HUES6 (cell line): Measurements from ENCODE around the gene NELL2.

Experiments
- H3K27ac ChIP-seq: 2 replicates; pipeline ENCODE4 v1.7.0; 2013; ENCODE audit warnings: low read depth, mild to moderate bottlenecking, low read length, inconsistent platforms
- H3K27me3 ChIP-seq: 2 replicates; pipeline ENCODE4 v1.6.1; 2013; ENCODE audit warnings: low read length; ENCODE audit not compliant: control insufficient read depth, insufficient read depth
- H3K36me3 ChIP-seq: 2 replicates; pipeline ENCODE4 v1.6.1; 2013; ENCODE audit warnings: low read length; ENCODE audit not compliant: control insufficient read depth, insufficient read depth
- H3K4me1 ChIP-seq: 2 replicates; pipeline ENCODE4 v1.6.1; 2013; ENCODE audit warnings: low read length; ENCODE audit not compliant: control insufficient read depth, insufficient read depth
- H3K4me3 ChIP-seq: 2 replicates; pipeline ENCODE4 v1.5.1; 2013; ENCODE audit warnings: low read depth, low read length
- H3K9ac ChIP-seq: one replicate; pipeline ENCODE4 v1.6.1; 2013; ENCODE audit warnings: mild to moderate bottlenecking, low read length
- H3K9me3 ChIP-seq: 2 replicates; pipeline ENCODE4 v1.6.1; 2013; ENCODE audit warnings: low read depth, low read length; ENCODE audit not compliant: control insufficient read depth, insufficient read depth

NELL2 gene

DNA sequence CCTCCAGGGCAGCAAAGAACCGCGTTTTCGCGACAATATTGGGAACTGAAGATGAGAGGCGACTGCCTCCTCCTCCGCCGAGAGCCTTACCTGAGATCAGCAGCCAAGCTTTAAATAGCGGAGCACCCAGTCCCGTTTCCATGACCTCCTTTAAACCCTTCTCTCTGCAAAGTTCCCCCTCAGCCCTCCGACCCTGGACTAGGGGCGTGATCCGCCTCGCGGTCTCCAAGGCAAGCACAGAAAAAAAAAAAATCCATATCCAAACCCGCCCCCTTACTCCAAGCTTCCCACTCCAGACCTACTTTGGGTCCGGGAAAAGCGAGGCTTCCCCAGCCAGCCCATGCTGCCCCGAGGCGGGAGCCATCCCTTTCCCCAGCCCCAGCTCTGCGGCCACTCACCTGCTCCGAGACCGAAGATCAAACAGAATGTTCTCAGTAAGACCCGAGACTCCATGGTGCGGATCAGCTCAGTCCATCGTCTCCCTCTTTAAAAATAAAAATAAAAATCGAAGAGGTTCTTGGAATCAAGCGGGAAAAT is 630 bp downstream of the NELL2 start:
- peak overlapping the region; percentile 14 for H3K9ac ChIP-seq
- no peaks in the 10 kb centered on the region for H3K4me1 ChIP-seq
- no peak overlapping the region for H3K27ac ChIP-seq
- peaks cover 35% of the 10 kb centered on the region for H3K27me3 ChIP-seq
- H3K36me3 ChIP-seq, result no peaks in the 10 kb centered on the region
- peak overlapping the region; percentile 71 for H3K4me3 ChIP-seq
- 0 out of 2 replicates have a peak, but pooled peaks cover 2% of the 10 kb centered on the region for H3K9me3 ChIP-seq

GRCh38 chr12:44874981-44875416 is 1.1 kb downstream of the NELL2 start:
- no peak overlapping the region for H3K27ac ChIP-seq
- peak overlapping the region; percentile 71 for H3K4me3 ChIP-seq
- H3K4me1 ChIP-seq, result no peaks in the 10 kb centered on the region
- peaks cover 35% of the 10 kb centered on the region for H3K27me3 ChIP-seq
- H3K9me3 ChIP-seq, result 0 out of 2 replicates have a peak, but pooled peaks cover 2% of the 10 kb centered on the region
- H3K9ac ChIP-seq, result peak overlapping the region; percentile 14
- no peaks in the 10 kb centered on the region for H3K36me3 ChIP-seq

GRCh38 chr12:44873898-44874297 is 2.2 kb downstream of the NELL2 start:
- Histone ChIP-seq H3K4me3 (no peak overlapping the region), H3K36me3 (no peaks in the 10 kb centered on the region), H3K27ac (no peak overlapping the region), H3K9me3 (0 out of 2 replicates have a peak, but pooled peaks cover 2% of the 10 kb centered on the region), H3K27me3 (peaks cover 35% of the 10 kb centered on the region), H3K4me1 (no peaks in the 10 kb centered on the region), H3K9ac (no peak overlapping the region)

DNA sequence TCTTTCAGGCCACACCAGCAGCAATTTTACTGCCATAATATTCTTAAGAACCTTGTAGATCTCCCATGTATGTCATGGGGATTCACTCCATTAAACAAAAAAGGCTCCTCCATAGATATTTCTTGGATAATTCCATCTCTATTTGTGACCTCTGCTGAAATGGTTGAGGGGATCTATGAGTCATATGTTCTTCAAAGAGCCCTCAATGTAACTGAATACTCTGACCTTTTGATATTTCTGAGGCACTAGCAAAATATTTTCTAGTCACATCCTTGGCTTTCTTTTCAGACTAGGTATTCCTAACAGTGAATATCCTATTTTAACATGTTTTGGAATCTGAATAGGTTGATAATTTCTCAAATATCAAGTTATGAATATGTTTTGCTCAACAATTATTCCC is 6.6 kb downstream of the NELL2 start:
- Histone ChIP-seq H3K9me3 (0 out of 2 replicates have a peak, but pooled peaks cover 2% of the 10 kb centered on the region), H3K36me3 (no peaks in the 10 kb centered on the region), H3K9ac (no peak overlapping the region), H3K4me1 (no peaks in the 10 kb centered on the region), H3K4me3 (no peak overlapping the region), H3K27me3 (peaks cover 7% of the 10 kb centered on the region), H3K27ac (no peak overlapping the region)

DNA sequence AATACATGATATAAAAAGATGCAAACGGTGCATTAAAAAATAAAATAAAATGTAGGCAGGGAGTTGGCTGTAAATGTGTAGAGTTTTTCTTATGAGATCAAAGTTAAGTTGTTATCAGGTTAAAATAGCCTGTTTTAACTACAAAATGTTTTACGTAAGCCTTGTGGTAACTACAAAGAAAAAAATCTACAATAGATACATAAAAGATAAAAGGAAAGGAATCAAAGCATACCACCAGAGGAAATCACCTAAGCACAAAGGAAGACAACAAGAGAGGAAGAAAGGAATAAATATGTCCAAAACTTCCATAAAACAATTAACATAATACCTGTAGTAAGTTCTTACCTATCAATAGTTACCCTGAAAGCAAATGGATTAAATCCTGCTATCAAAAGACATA is 12.2 kb downstream of the NELL2 start:
- Histone ChIP-seq H3K27ac (no peak overlapping the region), H3K4me1 (no peaks in the 10 kb centered on the region), H3K9me3 (no peaks in the 10 kb centered on the region), H3K36me3 (no peaks in the 10 kb centered on the region), H3K9ac (no peak overlapping the region), H3K4me3 (no peak overlapping the region), H3K27me3 (no peaks in the 10 kb centered on the region)

- no peak overlapping the region for H3K9ac ChIP-seq
Observed at GRCh38 chr12:44859998-44860689, 16.0 kb downstream of the NELL2 start.

GRCh38 chr12:44858226-44858855 is 17.8 kb downstream of the NELL2 start:
- H3K27ac ChIP-seq, result no peak overlapping the region
- no peak overlapping the region for H3K9ac ChIP-seq
- no peak overlapping the region for H3K4me3 ChIP-seq
- no peaks in the 10 kb centered on the region for H3K27me3 ChIP-seq
- H3K4me1 ChIP-seq, result no peaks in the 10 kb centered on the region
- H3K36me3 ChIP-seq, result no peaks in the 10 kb centered on the region
- no peaks in the 10 kb centered on the region for H3K9me3 ChIP-seq

More at GRCh38 chr12:44859998-44860689, 16.0 kb downstream of the NELL2 start:
- Histone ChIP-seq H3K4me3 (no peak overlapping the region), H3K27me3 (no peaks in the 10 kb centered on the region), H3K27ac (no peak overlapping the region), H3K4me1 (no peaks in the 10 kb centered on the region), H3K9me3 (no peaks in the 10 kb centered on the region), H3K36me3 (no peaks in the 10 kb centered on the region)

- no peaks in the 10 kb centered on the region for H3K9me3 ChIP-seq
- no peak overlapping the region for H3K4me3 ChIP-seq
- no peak overlapping the region for H3K9ac ChIP-seq
- no peak overlapping the region for H3K27ac ChIP-seq
- H3K36me3 ChIP-seq, result no peaks in the 10 kb centered on the region
- H3K4me1 ChIP-seq, result no peaks in the 10 kb centered on the region
- H3K27me3 ChIP-seq, result no peaks in the 10 kb centered on the region
Observed at GRCh38 chr12:44852483-44852882, 23.6 kb downstream of the NELL2 start.

DNA sequence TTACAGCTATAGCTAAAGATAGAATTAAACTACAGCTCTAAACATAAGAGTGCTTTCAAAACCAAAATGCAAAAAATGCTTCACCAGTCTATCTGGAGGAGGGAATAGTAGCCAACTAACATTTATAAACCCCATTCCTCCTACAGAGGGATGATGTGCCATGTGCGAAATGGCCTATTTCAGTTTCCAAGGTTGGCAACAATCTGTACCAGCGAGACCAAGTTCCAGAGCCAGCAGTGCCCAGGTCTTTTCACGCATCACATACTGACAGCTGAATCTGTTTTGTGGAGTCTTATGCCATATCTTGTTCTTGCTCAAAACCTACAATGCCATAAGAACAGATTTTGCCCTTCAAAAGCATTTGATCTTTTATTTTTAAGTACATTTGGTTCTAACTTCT is 24.5 kb downstream of the NELL2 start:
- Histone ChIP-seq H3K9ac (no peak overlapping the region), H3K9me3 (no peaks in the 10 kb centered on the region), H3K4me1 (no peaks in the 10 kb centered on the region), H3K27ac (no peak overlapping the region), H3K36me3 (no peaks in the 10 kb centered on the region), H3K4me3 (no peak overlapping the region), H3K27me3 (no peaks in the 10 kb centered on the region)

DNA sequence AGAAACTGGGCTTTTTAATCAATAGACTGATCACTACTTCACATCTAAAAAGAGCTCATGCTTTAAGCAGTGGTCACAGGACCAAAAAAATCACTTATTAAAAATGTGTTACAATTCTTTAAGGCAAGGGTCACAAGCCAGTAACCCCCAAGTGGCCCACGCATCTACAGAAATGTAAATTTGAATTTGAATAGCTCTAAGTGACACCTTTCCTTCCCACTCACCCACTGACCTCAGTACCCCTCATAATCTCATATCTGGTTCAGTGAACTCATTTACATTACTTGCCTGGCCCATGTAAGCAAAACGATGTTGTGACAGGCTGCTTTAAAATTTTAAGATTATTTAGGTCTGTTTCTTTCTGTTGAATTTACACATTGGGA is 27.4 kb downstream of the NELL2 start:
- H3K4me3 ChIP-seq, result no peak overlapping the region

More for the DNA sequence above, 27.4 kb downstream of the NELL2 start:
- H3K4me1 ChIP-seq, result no peaks in the 10 kb centered on the region
- no peaks in the 10 kb centered on the region for H3K36me3 ChIP-seq
- no peak overlapping the region for H3K9ac ChIP-seq
- no peak overlapping the region for H3K27ac ChIP-seq
- no peaks in the 10 kb centered on the region for H3K27me3 ChIP-seq
- H3K9me3 ChIP-seq, result no peaks in the 10 kb centered on the region
